EL (cell line): ENCODE data around the gene HSPB9.
"Not testable (repeated sequence)": the region's sequence is repeated elsewhere in the genome, so short reads cannot be mapped to it uniquely, and the experiment has no call there.

Experiments
- DNase-seq: peaks from one replicate; pipeline ENCODE4 v3.0.0-alpha.2; 2016

HSPB9 gene

DNA sequence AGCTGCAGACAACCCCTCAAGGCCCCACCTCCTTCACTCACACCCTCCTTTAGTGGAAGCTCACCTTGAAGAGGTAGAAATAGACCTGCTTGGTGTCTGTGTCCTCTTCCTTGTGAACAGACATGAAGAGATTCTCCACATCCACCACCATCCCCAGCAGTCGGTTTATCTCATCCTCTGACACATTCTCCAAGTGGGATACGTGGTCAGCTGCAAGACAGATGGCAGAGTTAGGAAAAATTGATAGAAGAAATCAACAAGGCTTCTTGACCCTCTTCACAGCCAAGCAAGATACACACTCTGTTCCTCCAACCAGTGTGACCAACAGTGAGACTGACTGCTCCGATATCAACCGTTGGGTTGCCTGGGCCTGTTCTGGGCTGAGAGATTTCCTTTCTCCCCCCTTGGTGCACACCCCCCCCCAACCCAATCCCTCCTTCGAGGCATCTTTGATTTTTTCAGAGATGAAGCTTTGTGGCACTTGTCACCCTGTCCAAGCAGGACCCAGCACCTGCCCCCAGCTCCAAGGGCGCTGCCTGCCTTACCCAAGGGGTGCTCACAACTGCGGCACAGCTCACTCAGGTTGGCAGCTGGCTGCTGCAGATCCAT lies 2.3 kb upstream of the HSPB9 start:
- DNase-seq, result peak; percentile 35

DNA sequence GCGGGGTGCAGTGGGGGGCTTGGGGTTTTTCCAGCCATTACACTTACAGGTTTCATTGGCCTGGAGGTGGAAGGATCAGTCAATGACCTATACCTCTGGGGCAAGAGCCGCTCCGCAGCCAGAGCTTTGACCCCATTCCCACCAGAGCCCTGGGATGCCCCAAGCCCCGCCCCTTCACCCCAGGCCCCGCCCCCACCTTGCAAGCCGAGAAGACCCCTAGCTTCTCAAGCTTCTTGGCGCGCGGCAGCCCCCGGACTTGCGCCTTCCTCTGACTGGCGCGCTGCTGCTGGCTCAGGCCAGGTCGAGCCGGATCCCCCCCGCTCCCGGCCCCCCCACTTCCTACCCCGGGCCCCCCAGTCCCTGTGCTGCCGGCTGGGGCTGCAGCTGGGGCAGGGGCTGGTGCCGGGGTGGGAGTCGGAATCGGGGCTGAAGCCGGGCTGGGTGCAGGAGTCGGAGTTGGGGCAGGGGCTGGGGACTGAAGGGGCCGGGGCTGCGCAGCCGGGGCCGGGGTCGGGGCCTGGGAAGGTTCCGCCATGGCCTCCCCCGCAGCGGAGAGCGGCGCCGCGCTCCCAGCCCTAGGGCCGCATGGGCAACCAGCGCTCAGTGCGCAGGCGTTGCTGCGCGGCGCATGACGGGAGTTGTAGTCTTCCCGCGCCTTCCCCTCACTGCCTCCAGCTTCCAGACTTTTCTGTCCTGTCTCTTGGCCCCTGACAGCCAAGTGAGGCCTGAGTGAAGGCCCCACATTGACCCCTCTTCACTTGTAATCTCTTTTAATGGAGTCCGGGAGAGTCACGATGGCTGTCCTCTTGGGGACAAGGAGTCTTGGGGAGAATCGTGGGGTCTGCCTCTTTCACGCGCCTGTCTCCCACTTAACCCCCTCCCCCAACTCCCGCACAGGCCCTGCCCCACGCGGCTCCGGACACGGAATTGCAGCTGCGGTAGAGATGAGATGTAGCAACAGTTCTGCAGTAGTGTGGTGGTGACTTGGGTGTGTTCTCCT lies 1.5 kb upstream of the HSPB9 start, which contains the start of gene KAT2A:
Gene KAT2A, minus strand, starts transcription at position 598 of the 1,000 bp plus-strand sequence. Its CDS starts 63 bp downstream, at position 535.
- peak; percentile 83 for DNase-seq

DNA sequence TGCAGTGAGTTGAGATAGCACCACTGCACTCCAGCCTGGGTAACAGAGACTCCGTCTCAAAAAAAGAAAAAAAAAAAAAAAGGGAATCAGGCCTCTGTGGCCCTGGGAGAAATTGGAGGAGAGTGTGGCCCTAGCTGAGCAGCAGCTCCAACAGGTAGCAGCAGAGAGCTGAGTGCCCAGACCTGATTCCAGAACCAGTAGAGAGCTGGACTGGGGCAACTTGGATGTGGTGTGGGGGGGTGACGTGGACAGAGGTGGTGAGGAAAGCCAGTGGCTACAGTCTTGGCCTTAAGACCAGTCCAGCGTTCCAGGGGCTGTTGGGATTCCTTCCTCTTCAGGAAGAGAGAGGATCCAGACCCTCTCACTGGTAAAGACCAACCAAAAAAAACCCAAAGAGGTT lies 1.7 kb downstream of the HSPB9 start:
- DNase-seq, result no peak

DNA sequence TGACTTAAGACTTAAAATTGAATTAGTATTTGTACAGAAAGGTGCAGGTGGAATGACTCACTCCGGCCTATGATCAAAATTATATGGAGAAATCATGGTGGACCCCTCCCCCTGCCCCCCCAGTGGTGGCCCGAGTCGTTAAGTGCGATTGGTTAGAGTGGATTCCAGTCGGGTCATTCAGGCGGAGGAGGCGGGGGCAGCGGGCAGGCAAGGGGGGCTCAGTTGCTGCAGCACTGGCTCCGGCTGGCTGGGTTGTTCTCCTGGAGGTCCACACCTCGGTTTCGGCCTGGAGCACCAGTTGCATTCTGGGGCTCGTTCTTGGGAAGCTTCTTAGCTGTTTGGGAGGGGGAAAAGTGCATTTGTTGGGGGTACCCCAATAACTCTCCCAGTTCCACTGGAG lies 3.0 kb downstream of the HSPB9 start:
- no peak for DNase-seq

- DNase-seq, result no peak
Measured at GRCh38 chr17:42126836-42127235, 4.2 kb downstream of the HSPB9 start.

- DNase-seq, result no peak
Measured at GRCh38 chr17:42127414-42127813, 4.8 kb downstream of the HSPB9 start.

DNA sequence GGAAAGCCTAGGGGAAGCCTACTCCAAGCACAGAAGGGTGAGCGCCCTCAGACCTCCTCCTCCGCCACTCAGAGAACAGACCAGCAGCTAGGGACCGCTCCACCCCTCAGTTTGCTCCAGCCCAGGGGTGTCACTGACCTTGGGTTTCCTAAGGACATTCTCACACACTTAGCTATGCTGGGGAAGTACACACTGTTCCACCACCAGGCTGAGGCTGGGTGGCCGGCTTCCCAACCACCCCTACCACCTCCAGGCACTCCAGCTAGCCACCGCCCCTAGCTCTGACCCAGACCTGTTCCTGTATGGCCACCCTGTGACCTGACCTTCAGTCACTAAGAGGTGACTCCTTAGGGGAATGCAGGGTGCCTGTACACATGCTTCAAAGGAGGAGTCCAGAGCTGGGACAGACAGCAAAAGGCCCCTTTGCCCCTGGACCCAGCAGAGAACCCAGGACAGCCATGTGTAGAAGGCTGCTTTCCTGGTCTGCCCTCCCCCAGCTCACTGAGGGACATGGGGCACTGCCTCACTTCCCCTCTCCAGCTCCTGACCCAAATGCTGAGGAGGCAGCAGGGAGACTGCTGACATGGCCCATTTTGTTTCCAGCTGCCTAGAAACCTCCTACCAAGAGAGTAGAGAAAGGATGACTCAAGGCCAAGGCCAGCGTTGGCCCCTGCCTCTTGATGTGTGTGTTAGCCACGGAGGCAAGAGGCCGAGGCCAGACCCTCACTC lies 6.7 kb downstream of the HSPB9 start:
- no peak for DNase-seq

DNA sequence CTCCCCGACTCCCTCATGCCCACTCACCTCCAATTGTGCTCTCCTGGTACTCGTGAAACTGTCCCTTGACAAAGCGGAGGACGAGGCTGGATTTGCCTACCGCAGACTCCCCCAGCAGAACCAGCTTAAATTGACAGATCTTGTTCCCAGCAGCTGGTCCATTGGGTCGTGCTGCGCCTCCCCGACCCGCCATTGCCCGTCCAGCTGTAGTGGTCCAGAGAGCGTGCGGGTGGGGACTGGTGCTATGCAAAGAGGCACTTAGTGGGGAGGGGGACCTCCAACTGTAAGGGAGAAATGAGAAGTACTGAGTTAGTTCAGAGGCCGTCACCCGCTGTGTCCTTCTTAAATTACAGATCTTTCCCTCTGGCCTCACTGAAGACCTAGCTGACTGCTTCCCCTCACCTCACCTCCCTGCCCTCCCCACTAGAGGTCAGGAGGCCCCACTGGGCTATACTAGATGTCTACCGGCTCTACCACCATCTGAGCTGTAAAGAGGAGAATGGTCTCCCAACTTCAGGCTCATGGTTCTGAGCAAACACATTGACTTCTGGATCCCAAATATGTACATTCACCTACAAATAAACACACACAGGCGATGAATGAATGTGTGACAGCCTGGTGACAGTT lies 7.8 kb downstream of the HSPB9 start:
- DNase-seq, result no peak

DNA sequence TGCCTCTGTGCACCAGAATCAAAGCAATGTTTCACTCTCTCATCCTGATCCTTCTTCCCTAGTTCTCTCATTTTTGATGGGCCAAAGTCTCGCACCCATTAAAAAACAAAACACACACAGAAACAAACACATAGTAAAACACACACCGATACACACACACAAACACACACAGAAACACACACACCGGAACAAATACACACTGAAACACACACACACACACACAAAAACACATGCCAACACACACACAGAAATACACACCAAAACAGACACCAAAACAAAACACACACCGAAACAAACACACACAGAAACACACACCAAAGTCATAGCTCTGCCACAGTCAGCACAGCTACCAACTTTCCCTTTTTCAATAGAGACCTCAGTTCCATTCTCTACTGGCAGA lies 8.6 kb downstream of the HSPB9 start:
- no peak for DNase-seq

DNA sequence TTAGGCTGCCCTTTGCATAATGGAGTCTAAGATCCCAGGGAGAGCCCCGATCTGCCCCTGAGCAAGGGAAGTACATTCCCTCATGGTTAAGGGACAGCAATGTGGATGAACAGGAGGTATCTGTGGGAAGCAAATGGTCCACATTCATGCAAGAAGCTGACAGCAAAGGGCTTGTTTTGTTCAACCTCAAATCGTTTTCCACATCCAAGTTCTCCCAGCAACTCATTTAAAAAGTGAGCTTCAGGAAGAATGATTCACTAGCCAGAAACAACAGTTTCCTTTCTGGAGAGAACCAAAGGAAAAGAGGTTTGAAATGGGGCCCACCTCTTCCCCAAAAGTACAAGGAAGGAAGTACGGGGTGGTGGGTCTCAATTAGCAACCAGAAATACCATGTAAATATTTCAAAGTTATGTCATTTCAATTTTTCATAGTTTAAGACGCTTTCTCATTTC lies 9.4 kb downstream of the HSPB9 start:
- no peak for DNase-seq

DNA sequence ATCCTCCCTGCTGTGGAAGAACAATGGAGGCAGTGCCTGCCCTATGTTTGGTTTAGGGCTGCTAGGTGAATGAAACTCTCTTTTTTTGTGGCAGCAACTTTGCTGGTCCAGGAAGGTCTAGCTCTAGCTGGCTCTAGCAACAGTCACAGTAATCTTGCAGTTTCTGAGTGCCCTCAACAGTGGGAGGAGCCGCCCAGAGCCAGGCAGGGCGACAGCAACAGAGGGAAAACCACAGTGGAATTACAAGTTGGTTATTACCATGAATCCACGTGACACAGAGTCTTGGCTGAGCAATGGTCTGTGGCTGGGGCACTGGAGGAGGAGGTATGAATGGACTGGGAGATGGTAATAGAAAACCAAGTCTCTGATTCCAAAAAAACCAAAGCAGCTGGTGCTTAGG lies 10.3 kb downstream of the HSPB9 start:
- peak; percentile 88 for DNase-seq

DNA sequence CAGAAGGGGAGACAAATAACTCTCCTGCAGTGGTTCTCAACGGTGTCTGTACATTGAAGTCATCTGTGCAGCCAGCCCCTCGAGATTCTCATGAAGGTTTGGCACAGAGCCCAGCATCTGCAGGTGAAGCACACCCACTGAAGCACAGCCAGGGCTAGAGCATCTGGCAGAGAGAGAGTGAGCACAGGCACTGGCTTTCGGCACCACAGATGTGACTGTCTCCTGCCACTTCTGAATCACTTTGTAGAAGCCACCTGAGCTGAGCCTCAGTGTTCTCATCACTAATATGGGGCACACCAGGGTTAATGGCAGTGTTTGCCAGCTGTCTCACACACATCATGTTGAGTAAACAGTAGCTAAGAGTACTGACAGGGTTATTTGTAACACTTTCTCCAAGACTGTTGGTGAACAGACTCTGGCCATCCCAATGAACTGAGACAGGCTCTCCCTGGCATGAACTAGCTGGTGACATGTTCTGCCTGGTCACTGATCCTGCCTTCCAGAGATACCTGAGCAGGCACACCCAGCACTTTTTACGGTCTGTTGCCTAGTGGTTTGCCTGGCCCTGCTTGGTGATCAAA lies 10.9 kb downstream of the HSPB9 start:
- no peak for DNase-seq

DNA sequence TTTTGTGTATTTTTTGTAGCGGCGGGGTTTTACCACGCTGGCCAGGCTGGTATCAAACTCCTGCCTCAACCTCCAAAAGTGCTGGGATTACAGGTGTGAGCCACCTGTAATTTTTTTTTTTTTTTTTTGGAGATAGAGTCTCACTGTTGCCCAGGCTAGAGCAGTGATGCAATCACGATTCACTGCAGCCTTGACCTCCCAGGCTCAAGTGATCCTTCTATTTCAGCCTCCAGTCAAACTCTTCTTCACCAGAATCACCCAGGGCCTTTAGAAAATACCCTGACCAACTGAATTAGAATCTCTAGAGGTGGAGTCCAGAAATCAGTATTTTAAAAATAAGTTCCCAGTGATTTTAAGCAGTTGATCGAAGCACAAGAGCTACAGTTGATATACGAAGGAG lies 12.5 kb downstream of the HSPB9 start:
- no peak for DNase-seq

- DNase-seq, result peak; percentile 66
Measured at GRCh38 chr17:42135664-42136653, 13.4 kb downstream of the HSPB9 start.

- DNase-seq, result no peak
Measured at GRCh38 chr17:42136654-42137051, 14.0 kb downstream of the HSPB9 start.

GRCh38 chr17:42138749-42139492 lies 16.3 kb downstream of the HSPB9 start:
- no peak for DNase-seq

GRCh38 chr17:42140690-42141089 lies 18.1 kb downstream of the HSPB9 start:
- not testable (repeated sequence) for DNase-seq

- no peak for DNase-seq
Measured at GRCh38 chr17:42141382-42141781, 18.8 kb downstream of the HSPB9 start.

DNA sequence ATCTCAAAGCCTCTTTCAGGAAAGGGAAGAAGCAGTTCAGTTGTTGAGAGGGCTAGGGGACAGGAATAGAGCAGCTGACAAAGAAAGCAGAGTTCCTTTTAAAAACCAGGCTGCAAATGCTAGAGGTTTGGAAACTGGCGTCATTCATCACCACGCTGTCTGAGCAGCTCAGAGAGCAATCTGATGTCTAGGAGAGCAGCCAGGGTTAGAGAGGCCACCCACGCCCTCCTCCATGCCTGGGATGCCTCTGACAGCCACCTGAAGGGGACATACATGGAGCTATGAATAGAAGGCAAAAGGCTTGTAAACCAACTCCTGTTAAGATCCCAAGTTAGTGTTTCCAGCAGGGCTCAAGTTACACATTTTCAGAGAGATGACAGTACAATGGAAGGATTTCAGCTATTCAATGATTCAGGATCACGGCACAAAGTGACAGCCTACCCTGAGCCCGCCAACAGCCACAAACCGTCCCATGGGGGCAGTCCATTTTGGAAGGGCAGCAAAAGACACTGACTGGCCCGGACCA lies 19.8 kb downstream of the HSPB9 start:
- DNase-seq, result peak; percentile 87

DNA sequence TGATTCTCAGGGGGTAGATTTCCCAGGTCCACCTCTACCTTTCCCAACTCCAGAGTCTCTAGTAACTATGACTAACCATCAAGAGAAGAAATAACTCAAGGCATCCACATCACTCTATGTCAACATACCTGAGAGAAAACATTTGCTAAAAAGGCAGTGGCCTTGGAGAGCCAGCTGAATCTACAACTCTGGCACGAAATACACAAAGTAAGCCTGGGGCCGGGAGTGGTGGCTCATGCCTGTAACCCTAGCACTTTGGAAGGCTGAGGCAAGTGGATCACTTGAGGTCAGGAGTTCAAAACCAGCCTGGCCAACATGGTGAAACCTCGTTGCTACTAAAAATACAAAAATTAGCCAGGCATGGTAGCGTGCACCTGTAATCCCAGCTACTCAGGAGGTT lies 20.5 kb downstream of the HSPB9 start:
- not testable (repeated sequence) for DNase-seq
